Measurements from ENCODE around the gene SLC24A5. TPM values are rescaled to one million over a fixed set of nuclear protein-coding genes. Genes with fewer than 3 reads are reported as not detected.

The SLC24A5 gene
- total and polyA plus RNA-seq, 2 of the 4 experiments (the other 2 are of a cell fraction): not detected

GRCh38 chr15:48185529-48185928 lies 64.7 kb downstream of the SLC24A5 start:
- CTCF ChIA-PET: no interaction called here
- no peaks in the 10 kb centered on the region for H3K4me1 ChIP-seq (ENCODE audit: control insufficient read depth, insufficient read depth, low read length)
- H4K8ac ChIP-seq (ENCODE audit: low read depth in 2 of 2, low read length in 2 of 2): no peak overlapping the region
- POLR2A ChIA-PET (ENCODE audit: unreplicated experiment): no interaction called here
- H3K9me1 ChIP-seq (ENCODE audit: insufficient read depth, low read length): no peaks in the 10 kb centered on the region
- no peaks in the 10 kb centered on the region for H3K36me3 ChIP-seq (ENCODE audit: control insufficient read depth, insufficient read depth, low read length)
- in situ Hi-C loops (cut with MboI; ENCODE audit: low sequenced_read_pairs) (no loop called here), dilution Hi-C loops (cut with HindIII; ENCODE audit: low sequenced_read_pairs, unreplicated experiment) (no loop called here), intact Hi-C loops (cut with micrococcal nuclease) (no loop called here)
- no peak overlapping the region for H3K23ac ChIP-seq (ENCODE audit: low read depth, low read length)
- ATAC-seq (ENCODE audit: low read depth): no peak
- no TSS peak for BruUV-seq (replicated peaks)
- H2AFZ ChIP-seq (replicated peaks; ENCODE audit: low read length, poor library complexity): no peak overlapping the region
- no peak overlapping the region for H2AK9ac ChIP-seq (replicated peaks; ENCODE audit: low read depth, low read length, poor library complexity)
- no peak overlapping the region for H2BK120ac ChIP-seq (ENCODE audit: low read depth, low read length)
- H3K18ac ChIP-seq (ENCODE audit: low read depth, low read length): no peak overlapping the region
- no CpG with 5 or more reads among the region's 3 CpGs for WGBS, 2 experiments (ENCODE audit: extremely low coverage in 2 of 2, insufficient read length in 1 of 2)
- no peak overlapping the region for H3K4ac ChIP-seq (ENCODE audit: low read depth, low read length)
- no peak overlapping the region for H3K27ac ChIP-seq (ENCODE audit: insufficient read depth, low read length)
- H2BK20ac ChIP-seq (ENCODE audit: low read depth, low read length): no peak overlapping the region
- H3K14ac ChIP-seq (replicated peaks; ENCODE audit: low read depth, low read length): no peak overlapping the region
- 0 out of 2 replicates have a peak, but pooled peaks cover 2% of the 10 kb centered on the region for H3K27me3 ChIP-seq (ENCODE audit: control insufficient read depth, insufficient read depth, low read length)
- no peak overlapping the region for H2AK5ac ChIP-seq (ENCODE audit: low read depth, low read length)
- DNase-seq: no peak
- H3K9me3 ChIP-seq (ENCODE audit: control insufficient read depth, insufficient read depth, low read length): no peaks in the 10 kb centered on the region
- no peak overlapping the region for H3K4me3 ChIP-seq (ENCODE audit: insufficient read depth, low read depth, low read length)
- H3K9ac ChIP-seq (ENCODE audit: low read depth, low read length): no peak overlapping the region
- no peak overlapping the region for H3K56ac ChIP-seq (ENCODE audit: extremely low read depth, insufficient read depth, low read length)
- H3K4me2 ChIP-seq (ENCODE audit: low read depth, low read length): no peak overlapping the region
- no peaks in the 10 kb centered on the region for H4K20me1 ChIP-seq (ENCODE audit: insufficient read depth, low read length)
- H4K5ac ChIP-seq (ENCODE audit: low read depth, low read length): no peak overlapping the region
- TF ChIP-seq FOS (IDR thresholded peaks at IDR 0.05; ENCODE audit: low read depth, low read length): no peak
- TF ChIP-seq CEBPB (IDR thresholded peaks at IDR 0.05; ENCODE audit: low read depth, low read length): peak; percentile 72
- no peak overlapping the region for H2BK15ac ChIP-seq (ENCODE audit: low read depth, low read length)
- no peak overlapping the region for H2BK5ac ChIP-seq (ENCODE audit: low read depth, low read length, poor library complexity, severe bottlenecking)
- no peak overlapping the region for H4K91ac ChIP-seq (ENCODE audit: insufficient read depth, low read depth, low read length)
- no peaks in the 10 kb centered on the region for H3K79me1 ChIP-seq (ENCODE audit: low read depth in 1 of 2, low read length in 2 of 2)
